Adrenal gland (tissue), 12 donors: ENCODE data around the gene LRRTM4. TPM values are rescaled to one million over a fixed set of nuclear protein-coding genes. Genes with fewer than 3 reads are reported as not detected.

Source experiments
- DNase-seq, 7 donors: peaks; one replicate each; pipeline ENCODE4 v3.0.0-alpha.2; 2019 to 2020
- H3K27ac ChIP-seq, 5 donors: fragments of 200-600 bp; sonication (generic) in 4 of 5; 1 replicate in 3 of 5; 2 replicates in 2 of 5; pipeline versions ENCODE4 v1.5.1 to v1.8.0; 2016 to 2020; ENCODE audit warnings: mild to moderate bottlenecking in 1 of 5
- H3K27me3 ChIP-seq: fragments of 200-600 bp; 2 replicates; pipeline ENCODE4 v1.8.0; 2021
- H3K36me3 ChIP-seq, 2 donors: fragments of 200-600 bp; replicated peaks in 1 of 2; 1 replicate in 1 of 2; 2 replicates in 1 of 2; pipeline versions ENCODE4 v1.5.1 to v1.8.0; 2018 to 2022
- H3K4me1 ChIP-seq, 2 donors: fragments of 200-600 bp; replicated peaks in 1 of 2; 1 replicate in 1 of 2; 2 replicates in 1 of 2; pipeline versions ENCODE4 v1.5.1 to v1.8.0; 2018 to 2021
- H3K4me3 ChIP-seq, 4 donors: fragments of 200-600 bp; sonication (generic) in 3 of 4; one replicate each; pipeline ENCODE4 v1.5.1; 2016 to 2018
- H3K9me3 ChIP-seq, 3 donors: fragments of 200-600 bp; sonication (generic) in 1 of 3; replicated peaks in 1 of 3; 1 replicate in 2 of 3; 2 replicates in 1 of 3; pipeline versions ENCODE4 v1.5.1 to v1.8.0; 2016 to 2021
- POLR2A ChIP-seq, 2 donors: fragments of 450-650 bp; IDR thresholded peaks; one replicate each; pipeline ENCODE4 v1.6.1; 2017; ENCODE audit warnings: antibody characterized with exemption in 2 of 2, mild to moderate bottlenecking in 2 of 2, moderate library complexity in 1 of 2
- WGBS, 4 donors: extraction: QIAGEN DNeasy Blood & Tissue Kit in 2 of 4; methylation state at CpG; one replicate each; pipeline versions ENCODE4 v1.1.5 to v1.1.7; 2013 to 2017; 5-methylcytosine and 5-hydroxymethylcytosine counted together
- intact Hi-C, 2 donors: fragments of 100-400 bp; cut with DNase I; formaldehyde crosslinking; loops; one replicate each; pipeline versions ENCODE4 v1.14.1 to v1.15.0; 2022 to 2023
- polyA plus RNA-seq, 3 donors: library from polyadenylated mRNA; stranded (reverse); fragments of 200-250 nt in 2 of 3; fragments of 350-450 nt in 1 of 3; fragmentation: Illumina TruSeq in 1 of 3; extraction: RNeasy Lipid Tissue Mini Kit (QIAGEN cat#74804) in 1 of 3; gene quantifications; one replicate each; pipeline ENCODE4 v1.2.3, GENCODE V29; 2013 to 2014
- total RNA-seq, 9 donors: library from RNA; depleted of rRNA in 4 of 9; stranded (reverse); fragments of >200 nt in 4 of 9; fragments of 120-200 nt in 1 of 9; fragmentation: NEBNext Ultra II Directional in 1 of 9; extraction: Animal tissue kit (Norgen Biotek cat#: 25700) in 1 of 9; gene quantifications; one replicate each; pipeline versions ENCODE4 v1.1.0 to v1.2.4, GENCODE V29; 2013 to 2023
- TF ChIP-seq, protein P1 (sequence below), 6 experiments: fragments of 450-650 bp in 4 of 6; fragments of 200-600 bp in 2 of 6; sonication (generic) in 1 of 6; IDR thresholded peaks; 1 replicate in 5 of 6; 2 replicates in 1 of 6; pipeline versions ENCODE4 v1.5.1 to v1.8.0; 2016 to 2021; ENCODE audit warnings: antibody characterized with exemption in 6 of 6, mild to moderate bottlenecking in 2 of 6, moderate library complexity in 1 of 6
- donor health status: healthy with polysubstance abuse.
- donor health status: Bipolar disorder and iron deficiency.
- donor health status: DM: yes; HTN: yes; CAD: no.
- donor health status: DM: no; HTN: no; CAD: no.
- donor health status: DM: no; HTN: no; CAD: no.
- donor health status: DM: yes; HTN: yes; CAD: no.

The LRRTM4 gene
- total and polyA plus RNA-seq, 12 donors = 0.07 to 0.67 (median 0.43) TPM; not detected in 4

GRCh38 chr2:76998152-76998551, 524.0 kb downstream of the LRRTM4 start:
- DNase-seq = no peak
- H3K4me3 ChIP-seq = no peak overlapping the region
- no peaks in the 10 kb centered on the region for H3K9me3 ChIP-seq
- TF ChIP-seq POLR2A (IDR thresholded peaks at IDR 0.05) = no peak
- TF ChIP-seq, protein P1, sequence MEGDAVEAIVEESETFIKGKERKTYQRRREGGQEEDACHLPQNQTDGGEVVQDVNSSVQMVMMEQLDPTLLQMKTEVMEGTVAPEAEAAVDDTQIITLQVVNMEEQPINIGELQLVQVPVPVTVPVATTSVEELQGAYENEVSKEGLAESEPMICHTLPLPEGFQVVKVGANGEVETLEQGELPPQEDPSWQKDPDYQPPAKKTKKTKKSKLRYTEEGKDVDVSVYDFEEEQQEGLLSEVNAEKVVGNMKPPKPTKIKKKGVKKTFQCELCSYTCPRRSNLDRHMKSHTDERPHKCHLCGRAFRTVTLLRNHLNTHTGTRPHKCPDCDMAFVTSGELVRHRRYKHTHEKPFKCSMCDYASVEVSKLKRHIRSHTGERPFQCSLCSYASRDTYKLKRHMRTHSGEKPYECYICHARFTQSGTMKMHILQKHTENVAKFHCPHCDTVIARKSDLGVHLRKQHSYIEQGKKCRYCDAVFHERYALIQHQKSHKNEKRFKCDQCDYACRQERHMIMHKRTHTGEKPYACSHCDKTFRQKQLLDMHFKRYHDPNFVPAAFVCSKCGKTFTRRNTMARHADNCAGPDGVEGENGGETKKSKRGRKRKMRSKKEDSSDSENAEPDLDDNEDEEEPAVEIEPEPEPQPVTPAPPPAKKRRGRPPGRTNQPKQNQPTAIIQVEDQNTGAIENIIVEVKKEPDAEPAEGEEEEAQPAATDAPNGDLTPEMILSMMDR (IDR thresholded peaks at IDR 0.05) = no peak
- no peaks in the 10 kb centered on the region for H3K27me3 ChIP-seq
- no peaks in the 10 kb centered on the region for H3K36me3 ChIP-seq
- H3K27ac ChIP-seq = no peak overlapping the region
- no peaks in the 10 kb centered on the region for H3K4me1 ChIP-seq
- intact Hi-C loops = no loop called here

GRCh38 chr2:76997296-76997695, 524.9 kb downstream of the LRRTM4 start:
- TF ChIP-seq POLR2A (IDR thresholded peaks at IDR 0.05) = no peak
- TF ChIP-seq, protein P1 (IDR thresholded peaks at IDR 0.05) = no peak
- intact Hi-C loops = no loop called here
- H3K36me3 ChIP-seq = no peaks in the 10 kb centered on the region
- no peak overlapping the region for H3K27ac ChIP-seq
- no peak for DNase-seq
- no peaks in the 10 kb centered on the region for H3K9me3 ChIP-seq
- no peak overlapping the region for H3K4me3 ChIP-seq
- no peaks in the 10 kb centered on the region for H3K4me1 ChIP-seq
- H3K27me3 ChIP-seq = no peaks in the 10 kb centered on the region
- 65 to 79% (median 68%) methylated on average over 1 of the region's 1 CpG for WGBS, 4 donors

DNA sequence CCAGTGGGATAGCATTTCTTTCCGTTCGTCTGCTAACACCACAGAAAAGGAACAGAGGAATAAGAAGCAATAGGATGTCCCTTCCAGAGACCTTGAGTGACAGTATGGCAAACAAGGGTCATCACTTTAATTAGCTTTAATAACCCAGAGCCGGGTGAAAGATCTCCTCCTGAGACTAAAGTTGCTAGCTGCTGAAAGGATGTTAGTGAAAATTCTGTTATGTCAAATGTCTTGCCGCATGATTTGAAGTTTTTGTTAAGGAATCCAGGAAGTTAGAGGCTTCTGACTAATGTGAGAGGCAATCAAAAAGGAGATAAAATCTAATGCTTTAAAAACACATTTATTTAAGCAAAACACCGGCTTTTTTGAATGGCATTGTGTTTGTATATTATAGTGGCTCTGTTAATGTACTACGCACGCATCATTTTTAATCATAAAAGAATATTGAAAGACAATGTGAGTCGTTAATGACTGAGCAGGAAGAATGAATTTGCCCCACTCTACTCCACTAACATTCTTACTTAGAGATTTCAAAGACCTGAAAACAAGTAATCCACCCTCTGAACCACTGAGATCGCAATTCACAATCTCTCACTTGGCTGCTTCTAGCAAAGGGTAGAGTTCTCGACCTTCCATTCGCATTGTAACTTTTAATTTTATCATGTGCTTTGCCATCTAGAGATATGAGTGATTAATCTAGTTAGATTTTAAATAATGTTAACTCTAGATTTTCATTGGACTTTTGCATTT, 536.6 kb downstream of the LRRTM4 start:
- Histone ChIP-seq H3K9me3 (no peaks in the 10 kb centered on the region), H3K4me3 (no peak overlapping the region), H3K4me1 (no peaks in the 10 kb centered on the region), H3K36me3 (no peaks in the 10 kb centered on the region), H3K27me3 (no peaks in the 10 kb centered on the region), H3K27ac (no peak overlapping the region)
- 53 to 60% (median 57%) methylated on average over 11 of the region's 11 CpGs for WGBS, 4 donors
- DNase-seq = no peak
- intact Hi-C loops = no loop called here
- TF ChIP-seq, protein P1 (IDR thresholded peaks at IDR 0.05) = no peak
- TF ChIP-seq POLR2A (IDR thresholded peaks at IDR 0.05) = no peak

GRCh38 chr2:76984359-76984758, 537.8 kb downstream of the LRRTM4 start:
- 79 to 90% (median 84%) methylated on average over 2 of the region's 2 CpGs for WGBS, 4 donors
- no peak for TF ChIP-seq POLR2A (IDR thresholded peaks at IDR 0.05)
- TF ChIP-seq, protein P1 (IDR thresholded peaks at IDR 0.05) = no peak

More at GRCh38 chr2:76984359-76984758, 537.8 kb downstream of the LRRTM4 start:
- no peaks in the 10 kb centered on the region for H3K4me1 ChIP-seq
- DNase-seq = no peak
- H3K36me3 ChIP-seq = no peaks in the 10 kb centered on the region
- intact Hi-C loops = no loop called here
- H3K27ac ChIP-seq = no peak overlapping the region
- H3K9me3 ChIP-seq = no peaks in the 10 kb centered on the region
- no peaks in the 10 kb centered on the region for H3K27me3 ChIP-seq
- H3K4me3 ChIP-seq = no peak overlapping the region
